SK-N-SH (cell line): ENCODE measurements around the gene PER3.

Experiments used
- CHD2 ChIP-seq: fragments of 150-350 bp; IDR thresholded peaks from 2 replicates; pipeline ENCODE4 v1.6.1; 2018; ENCODE audit warnings: low read length; ENCODE audit not compliant: partially characterized antibody
- EP300 ChIP-seq, 2 experiments: IDR thresholded peaks; 2 replicates each; pipeline versions ENCODE4 v1.4.0 to v1.6.1; 2012; ENCODE audit warnings: borderline replicate concordance in 1 of 2, low read depth in 1 of 2, low read length in 1 of 2
- GABPA ChIP-seq: IDR thresholded peaks from 2 replicates; pipeline ENCODE4 v1.4.0; 2012; ENCODE audit warnings: low read depth, mild to moderate bottlenecking
- GATA2 ChIP-seq: sonication (generic); formaldehyde crosslinking; IDR thresholded peaks from 2 replicates; pipeline ENCODE4 v1.5.0; 2020; ENCODE audit warnings: mild to moderate bottlenecking, missing genetic modification reagents
- RFX5 ChIP-seq: IDR thresholded peaks from 2 replicates; pipeline ENCODE4 v1.6.1; 2012; ENCODE audit warnings: mild to moderate bottlenecking, improper control_type of control experiment, low read length
- SMC3 ChIP-seq: IDR thresholded peaks from 2 replicates; pipeline ENCODE4 v1.6.1; 2012; ENCODE audit warnings: low read depth, low read length, improper control_type of control experiment
- TF ChIP-seq, protein P1 (sequence below): fragments of 200-600 bp; sonication (generic); IDR thresholded peaks from 2 replicates; pipeline ENCODE4 v1.6.1; 2017; ENCODE audit warnings: antibody characterized with exemption, mild to moderate bottlenecking, moderate library complexity
- TF ChIP-seq, protein P2 (sequence below): IDR thresholded peaks from 2 replicates; pipeline ENCODE4 v1.4.0; 2012; ENCODE audit warnings: low read depth, borderline replicate concordance

DNA sequence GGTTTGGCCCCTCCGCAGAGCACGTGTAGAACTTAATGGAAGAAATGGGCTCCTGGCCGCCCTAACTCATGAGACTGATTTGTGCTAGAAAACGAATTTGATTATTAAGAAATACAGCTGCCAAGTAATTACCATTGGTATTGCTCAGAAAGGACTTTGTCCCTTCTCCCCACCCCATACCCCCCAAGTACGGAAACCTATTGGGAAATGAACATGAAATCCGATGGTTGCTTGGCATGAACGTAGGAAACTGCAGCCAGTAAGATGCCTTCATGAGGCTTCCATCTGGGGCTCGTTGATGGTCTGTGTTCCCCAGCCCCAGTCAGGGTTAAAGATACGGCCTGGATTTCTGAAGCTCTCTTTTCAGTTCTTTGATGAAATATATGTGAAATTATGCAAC is 21.4 kb downstream of the PER3 start:
- no peak for TF ChIP-seq CHD2
- TF ChIP-seq SMC3 = no peak
- TF ChIP-seq, protein P1, sequence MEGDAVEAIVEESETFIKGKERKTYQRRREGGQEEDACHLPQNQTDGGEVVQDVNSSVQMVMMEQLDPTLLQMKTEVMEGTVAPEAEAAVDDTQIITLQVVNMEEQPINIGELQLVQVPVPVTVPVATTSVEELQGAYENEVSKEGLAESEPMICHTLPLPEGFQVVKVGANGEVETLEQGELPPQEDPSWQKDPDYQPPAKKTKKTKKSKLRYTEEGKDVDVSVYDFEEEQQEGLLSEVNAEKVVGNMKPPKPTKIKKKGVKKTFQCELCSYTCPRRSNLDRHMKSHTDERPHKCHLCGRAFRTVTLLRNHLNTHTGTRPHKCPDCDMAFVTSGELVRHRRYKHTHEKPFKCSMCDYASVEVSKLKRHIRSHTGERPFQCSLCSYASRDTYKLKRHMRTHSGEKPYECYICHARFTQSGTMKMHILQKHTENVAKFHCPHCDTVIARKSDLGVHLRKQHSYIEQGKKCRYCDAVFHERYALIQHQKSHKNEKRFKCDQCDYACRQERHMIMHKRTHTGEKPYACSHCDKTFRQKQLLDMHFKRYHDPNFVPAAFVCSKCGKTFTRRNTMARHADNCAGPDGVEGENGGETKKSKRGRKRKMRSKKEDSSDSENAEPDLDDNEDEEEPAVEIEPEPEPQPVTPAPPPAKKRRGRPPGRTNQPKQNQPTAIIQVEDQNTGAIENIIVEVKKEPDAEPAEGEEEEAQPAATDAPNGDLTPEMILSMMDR = no peak
- no peak for TF ChIP-seq GABPA
- TF ChIP-seq GATA2 = no peak
- no peak for TF ChIP-seq EP300 (IDR thresholded peaks at IDR 0.05; ENCODE audit: borderline replicate concordance in 1 of 2, low read depth in 1 of 2, low read length in 1 of 2)
- TF ChIP-seq, protein P2, sequence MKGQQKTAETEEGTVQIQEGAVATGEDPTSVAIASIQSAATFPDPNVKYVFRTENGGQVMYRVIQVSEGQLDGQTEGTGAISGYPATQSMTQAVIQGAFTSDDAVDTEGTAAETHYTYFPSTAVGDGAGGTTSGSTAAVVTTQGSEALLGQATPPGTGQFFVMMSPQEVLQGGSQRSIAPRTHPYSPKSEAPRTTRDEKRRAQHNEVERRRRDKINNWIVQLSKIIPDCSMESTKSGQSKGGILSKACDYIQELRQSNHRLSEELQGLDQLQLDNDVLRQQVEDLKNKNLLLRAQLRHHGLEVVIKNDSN = no peak
- no peak for TF ChIP-seq RFX5
